ENCODE data around the gene BBS12. TPM values are rescaled to one million over a fixed set of nuclear protein-coding genes. Genes with fewer than 3 reads are reported as not detected.

Gene BBS12
- polyA plus RNA-seq, 1 of the 3 experiments (the other 2 are of a cell fraction): 1.5 TPM

- TF ChIP-seq, protein P1, sequence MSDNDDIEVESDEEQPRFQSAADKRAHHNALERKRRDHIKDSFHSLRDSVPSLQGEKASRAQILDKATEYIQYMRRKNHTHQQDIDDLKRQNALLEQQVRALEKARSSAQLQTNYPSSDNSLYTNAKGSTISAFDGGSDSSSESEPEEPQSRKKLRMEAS (IDR thresholded peaks at IDR 0.05; ENCODE audit: low read depth): no peak
- TF ChIP-seq GATA2 (CRISPR knock-in tag; IDR thresholded peaks at IDR 0.05) (no peak), FOXM1 (IDR thresholded peaks at IDR 0.05; ENCODE audit: low read depth) (no peak)
Measured at GRCh38 chr4:122716825-122717448, 15.6 kb upstream of the BBS12 start (continued).

- no peaks in the 10 kb centered on the region for H3K9me2 ChIP-seq
- peaks cover 8% of the 10 kb centered on the region for H3F3A ChIP-seq (replicated peaks; ENCODE audit: insufficient read depth)
- no peak overlapping the region for H3K4me2 ChIP-seq
- 96% methylated on average over 2 of the region's 2 CpGs for WGBS (ENCODE audit: low lambda C conversion rate)
- ChIA-PET POLR2A (no interaction called here), CTCF (interaction anchor here (1.7 to 1.8 kb wide), 2 partner anchors 40 to 116 kb away, joined by 8 to 10 read pairs; no protein-coding TSS in a partner anchor)
- H3K27ac ChIP-seq (ENCODE audit: low read depth in 2 of 2, low read length in 1 of 2): no peak overlapping the region
- no peaks in the 10 kb centered on the region for H3K79me2 ChIP-seq (ENCODE audit: insufficient read depth)
- H2AFZ ChIP-seq (ENCODE audit: low read depth): no peak overlapping the region
- no peak overlapping the region for H3K9ac ChIP-seq
- H3K9me3 ChIP-seq: no peaks in the 10 kb centered on the region
- H3K36me3 ChIP-seq (replicated peaks in 1 of 2; ENCODE audit: control insufficient read depth in 1 of 2, insufficient read depth in 2 of 2, low read length in 1 of 2): no peaks in the 10 kb centered on the region
- no peaks in the 10 kb centered on the region for H4K20me1 ChIP-seq (ENCODE audit: insufficient read depth)
- TF ChIP-seq MXI1 (IDR thresholded peaks at IDR 0.05; ENCODE audit: low read depth, low read length): no peak
- TF ChIP-seq EZH2phosphoT487 (IDR thresholded peaks at IDR 0.05; ENCODE audit: borderline replicate concordance, low read depth): no peak
- no peak for TF ChIP-seq GATA2 (CRISPR knock-in tag; IDR thresholded peaks at IDR 0.05)
- no peaks in the 10 kb centered on the region for H3K27me3 ChIP-seq (ENCODE audit: insufficient read depth)
- DNase-seq: no peak
- H3K4me3 ChIP-seq (ENCODE audit: low read depth in 2 of 2, low read length in 1 of 2): no peak overlapping the region
- H3K4me1 ChIP-seq (ENCODE audit: control insufficient read depth in 1 of 2, insufficient read depth in 2 of 2, low read depth in 1 of 2, low read length in 1 of 2): peaks cover 0 to 3% of the 10 kb centered on the region in 2 experiments; a peak in 2 of 4 replicates
Measured at GRCh38 chr4:122718281-122718680, 14.2 kb upstream of the BBS12 start.

DNA sequence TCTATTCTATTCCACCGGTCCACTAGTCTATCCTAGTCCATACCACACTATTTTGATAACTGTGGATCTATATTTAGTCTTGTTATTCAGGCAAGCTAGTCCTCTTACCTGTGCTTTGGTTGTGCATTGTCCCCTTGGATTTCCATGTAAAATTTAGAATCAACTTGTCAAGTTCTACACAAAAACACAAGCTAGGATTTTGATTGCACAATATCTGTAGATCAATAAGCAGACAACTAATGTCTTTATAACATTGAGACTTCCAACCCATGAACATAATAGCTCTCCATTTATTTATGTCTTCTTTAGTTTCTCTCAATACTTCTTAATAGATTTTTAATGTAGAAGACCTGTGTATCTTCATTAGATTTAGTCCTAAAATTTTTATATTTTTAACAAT lies 10.2 kb upstream of the BBS12 start:
- Histone ChIP-seq H2AFZ (ENCODE audit: low read depth) (no peak overlapping the region), H3K36me3 (replicated peaks in 1 of 2; ENCODE audit: control insufficient read depth in 1 of 2, insufficient read depth in 2 of 2, low read length in 1 of 2) (no peaks in the 10 kb centered on the region), H3K79me2 (ENCODE audit: insufficient read depth) (no peaks in the 10 kb centered on the region), H3K9me3 (no peaks in the 10 kb centered on the region), H3K9ac (no peak overlapping the region), H3K4me1 (ENCODE audit: control insufficient read depth in 1 of 2, insufficient read depth in 2 of 2, low read depth in 1 of 2, low read length in 1 of 2) (no peaks in the 10 kb centered on the region), H3F3A (replicated peaks; ENCODE audit: insufficient read depth) (peaks cover 8% of the 10 kb centered on the region), H3K9me2 (no peaks in the 10 kb centered on the region), H3K27me3 (ENCODE audit: insufficient read depth) (no peaks in the 10 kb centered on the region), H3K4me3 (ENCODE audit: low read depth in 2 of 2, low read length in 1 of 2) (no peak overlapping the region), H4K20me1 (ENCODE audit: insufficient read depth) (no peaks in the 10 kb centered on the region), H3K27ac (ENCODE audit: low read depth in 2 of 2, low read length in 1 of 2) (no peak overlapping the region), H3K4me2 (no peak overlapping the region)
- no peak for DNase-seq
- CTCF ChIA-PET: no interaction called here
- TF ChIP-seq, protein P1 (IDR thresholded peaks at IDR 0.05; ENCODE audit: low read depth): no peak
- no peak for TF ChIP-seq IRF3 (IDR thresholded peaks at IDR 0.05; ENCODE audit: low read depth, low read length)
- no peak for TF ChIP-seq TAF1 (IDR thresholded peaks at IDR 0.05; ENCODE audit: borderline replicate concordance, low read depth, low read length)
- TF ChIP-seq, protein P2, sequence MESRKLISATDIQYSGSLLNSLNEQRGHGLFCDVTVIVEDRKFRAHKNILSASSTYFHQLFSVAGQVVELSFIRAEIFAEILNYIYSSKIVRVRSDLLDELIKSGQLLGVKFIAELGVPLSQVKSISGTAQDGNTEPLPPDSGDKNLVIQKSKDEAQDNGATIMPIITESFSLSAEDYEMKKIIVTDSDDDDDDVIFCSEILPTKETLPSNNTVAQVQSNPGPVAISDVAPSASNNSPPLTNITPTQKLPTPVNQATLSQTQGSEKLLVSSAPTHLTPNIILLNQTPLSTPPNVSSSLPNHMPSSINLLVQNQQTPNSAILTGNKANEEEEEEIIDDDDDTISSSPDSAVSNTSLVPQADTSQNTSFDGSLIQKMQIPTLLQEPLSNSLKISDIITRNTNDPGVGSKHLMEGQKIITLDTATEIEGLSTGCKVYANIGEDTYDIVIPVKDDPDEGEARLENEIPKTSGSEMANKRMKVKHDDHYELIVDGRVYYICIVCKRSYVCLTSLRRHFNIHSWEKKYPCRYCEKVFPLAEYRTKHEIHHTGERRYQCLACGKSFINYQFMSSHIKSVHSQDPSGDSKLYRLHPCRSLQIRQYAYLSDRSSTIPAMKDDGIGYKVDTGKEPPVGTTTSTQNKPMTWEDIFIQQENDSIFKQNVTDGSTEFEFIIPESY (IDR thresholded peaks at IDR 0.05; ENCODE audit: borderline replicate concordance, low read depth): no peak
- TF ChIP-seq FOSL2 (IDR thresholded peaks at IDR 0.05; ENCODE audit: borderline replicate concordance, low read depth): no peak
- no peak for TF ChIP-seq CTCF (IDR thresholded peaks at IDR 0.05)
- no peak for TF ChIP-seq SIN3A (IDR thresholded peaks at IDR 0.05; ENCODE audit: borderline replicate concordance, low read depth, low read length)
- TF ChIP-seq POLR2AphosphoS5 (IDR thresholded peaks at IDR 0.05; ENCODE audit: low read depth, low read length): no peak
- POLR2A ChIA-PET: no interaction called here
- WGBS (ENCODE audit: low lambda C conversion rate): 48% methylated on average over 1 of the region's 1 CpG
